Measurements from ENCODE around the gene PCNX3. TPM values are rescaled to one million over a fixed set of nuclear protein-coding genes. Genes with fewer than 3 reads are reported as not detected.
A peak's percentile ranks its signal among the peaks of the same experiment; 100 is the strongest.

PCNX3 gene
- polyA plus RNA-seq, 3 donors: 0.58 to 36.4 (median 1.7) TPM

GRCh38 chr11:65595543-65596281, 19.9 kb upstream of the PCNX3 start, which contains the start of gene KCNK7:
Gene KCNK7 (minus strand): TSS chr11:65595800. CDS start chr11:65595772, 28 bp downstream.
- Histone ChIP-seq H3K36me3 (replicated peaks in 1 of 2; ENCODE audit: control insufficient read depth in 1 of 2, insufficient read depth in 2 of 2, low read length in 2 of 2) (peaks cover 61 to 69% of the 10 kb centered on the region in 2 donors), H3K9me3 (replicated peaks in 1 of 2; ENCODE audit: control insufficient read depth in 1 of 2, insufficient read depth in 1 of 2, low read length in 2 of 2) (no peaks in the 10 kb centered on the region), H3K9ac (ENCODE audit: insufficient read depth, low read length, poor library complexity, severe bottlenecking) (no peak within 1 kb of the TSS), H3K27ac (ENCODE audit: low read depth in 1 of 2, low read length in 2 of 2) (peak within 1 kb of the TSS; percentile 46 to 53), H3K79me2 (ENCODE audit: insufficient read depth, low read length) (no peaks in the 10 kb centered on the region), H4K20me1 (ENCODE audit: insufficient read depth, low read length) (peaks cover 96% of the 10 kb centered on the region), H3K4me2 (replicated peaks; ENCODE audit: extremely low read depth, low read length, poor library complexity, severe bottlenecking) (no peak within 1 kb of the TSS), H3K4me1 (ENCODE audit: control insufficient read depth in 1 of 2, insufficient read depth in 2 of 2, low read length in 2 of 2) (peaks cover 16 to 29% of the 10 kb centered on the region in 2 donors), H3K27me3 (ENCODE audit: control insufficient read depth in 2 of 2, insufficient read depth in 2 of 2, low read length in 2 of 2) (no peaks in the 10 kb centered on the region), H2AFZ (ENCODE audit: insufficient read depth, low read depth, low read length, poor library complexity, severe bottlenecking) (no peak within 1 kb of the TSS), H3K4me3 (replicated peaks in 1 of 3; ENCODE audit: low read depth in 2 of 3, low read length in 3 of 3) (no peak within 1 kb of the TSS)
- Mint-ChIP-seq H3K4me1 (peaks cover 31% of the 10 kb centered on the region), H3K36me3 (peaks cover 39 to 65% of the 10 kb centered on the region in 2 donors), H3K27ac (peak within 1 kb of the TSS; percentile 45 to 87 (median 75)), H3K9me3 (no peaks in the 10 kb centered on the region), H3K27me3 (ENCODE audit: low read depth in 3 of 3) (no peaks in the 10 kb centered on the region), H3K4me3 (no peak within 1 kb of the TSS)
- 71% methylated on average over 7 of the region's 12 CpGs for WGBS (ENCODE audit: insufficient coverage)
- DNase-seq: no peak
- intact Hi-C loops (cut with micrococcal nuclease): no loop called here
- TF ChIP-seq CTCF (IDR thresholded peaks at IDR 0.05): no peak

- H3K27ac Mint-ChIP-seq: peak overlapping the region in 3 of 7 donors; percentile 19 to 87 (median 62)
- intact Hi-C loops (cut with micrococcal nuclease): no loop called here
- WGBS (ENCODE audit: insufficient coverage): 87% methylated on average over 3 of the region's 6 CpGs
Measured at GRCh38 chr11:65596520-65596919, 19.1 kb upstream of the PCNX3 start.

More at GRCh38 chr11:65596520-65596919, 19.1 kb upstream of the PCNX3 start:
- Mint-ChIP-seq H3K9me3 (no peaks in the 10 kb centered on the region), H3K4me3 (no peak overlapping the region), H3K36me3 (peaks cover 39 to 65% of the 10 kb centered on the region in 2 donors), H3K27me3 (ENCODE audit: low read depth in 3 of 3) (no peaks in the 10 kb centered on the region), H3K4me1 (peaks cover 28% of the 10 kb centered on the region)
- TF ChIP-seq CTCF (IDR thresholded peaks at IDR 0.05): no peak
- no peak for DNase-seq
- no peak overlapping the region for H3K4me2 ChIP-seq (replicated peaks; ENCODE audit: extremely low read depth, low read length, poor library complexity, severe bottlenecking)
- no peaks in the 10 kb centered on the region for H3K27me3 ChIP-seq (ENCODE audit: control insufficient read depth in 2 of 2, insufficient read depth in 2 of 2, low read length in 2 of 2)
- peaks cover 16 to 29% of the 10 kb centered on the region in 2 donors for H3K4me1 ChIP-seq (ENCODE audit: control insufficient read depth in 1 of 2, insufficient read depth in 2 of 2, low read length in 2 of 2)
- peaks cover 59 to 69% of the 10 kb centered on the region in 2 donors for H3K36me3 ChIP-seq (replicated peaks in 1 of 2; ENCODE audit: control insufficient read depth in 1 of 2, insufficient read depth in 2 of 2, low read length in 2 of 2)
- peak overlapping the region in 1 of 2 donors; percentile 45 for H3K27ac ChIP-seq (ENCODE audit: low read depth in 1 of 2, low read length in 2 of 2)
- H3K79me2 ChIP-seq (ENCODE audit: insufficient read depth, low read length): no peaks in the 10 kb centered on the region
- no peak overlapping the region for H3K9ac ChIP-seq (ENCODE audit: insufficient read depth, low read length, poor library complexity, severe bottlenecking)
- peaks cover 96% of the 10 kb centered on the region for H4K20me1 ChIP-seq (ENCODE audit: insufficient read depth, low read length)
- H3K4me3 ChIP-seq (replicated peaks in 1 of 3; ENCODE audit: low read depth in 2 of 3, low read length in 3 of 3): no peak overlapping the region
- H2AFZ ChIP-seq (ENCODE audit: insufficient read depth, low read depth, low read length, poor library complexity, severe bottlenecking): no peak overlapping the region
- no peaks in the 10 kb centered on the region for H3K9me3 ChIP-seq (replicated peaks in 1 of 2; ENCODE audit: control insufficient read depth in 1 of 2, insufficient read depth in 1 of 2, low read length in 2 of 2)
